GM23338 (cell line): Measurements from ENCODE around the gene COA7. TPM values are rescaled to one million over a fixed set of nuclear protein-coding genes. Genes with fewer than 3 reads are reported as not detected.

ENCODE experiments used
- ATAC-seq: fragments of 200-7000 bp; cut with Tn5 transposase; 3 replicates; pipeline ENCODE4 v1.9.1; 2020
- DNase-seq: peaks from one replicate; pipeline ENCODE4 v3.0.0-alpha.2; 2015; ENCODE audit warnings: low spot score
- H2AFZ ChIP-seq: fragments of 200-600 bp; sonication (generic); 2 replicates; pipeline ENCODE4 v1.8.0; 2016; ENCODE audit warnings: antibody characterized with exemption, mild to moderate bottlenecking, moderate library complexity
- H3F3A ChIP-seq: fragments of 200-600 bp; sonication (generic); replicated peaks from 2 replicates; pipeline ENCODE4 v1.8.0; 2017; ENCODE audit warnings: antibody characterized with exemption, mixed run types, low read depth
- H3K27ac ChIP-seq: fragments of 200-600 bp; sonication (generic); 2 replicates; pipeline ENCODE4 v1.6.1; 2016; ENCODE audit warnings: low read depth
- H3K27me3 ChIP-seq: fragments of 200-600 bp; sonication (generic); 2 replicates; pipeline ENCODE4 v1.8.0; 2016; ENCODE audit warnings: mild to moderate bottlenecking, mixed run types, moderate library complexity; ENCODE audit not compliant: insufficient read depth
- H3K36me3 ChIP-seq: fragments of 200-600 bp; sonication (generic); 2 replicates; pipeline ENCODE4 v1.8.0; 2016; ENCODE audit warnings: mild to moderate bottlenecking; ENCODE audit not compliant: insufficient read depth
- H3K4me1 ChIP-seq: fragments of 200-600 bp; sonication (generic); 2 replicates; pipeline ENCODE4 v1.8.0; 2016; ENCODE audit warnings: mild to moderate bottlenecking, moderate library complexity; ENCODE audit not compliant: insufficient read depth
- H3K4me2 ChIP-seq: fragments of 200-600 bp; sonication (generic); 2 replicates; pipeline ENCODE4 v1.7.1; 2017; ENCODE audit warnings: mixed run types
- H3K4me3 ChIP-seq: fragments of 200-600 bp; sonication (generic); 2 replicates; pipeline ENCODE4 v1.6.1; 2016; ENCODE audit warnings: mixed run types
- H3K79me2 ChIP-seq: fragments of 200-600 bp; sonication (generic); replicated peaks from 2 replicates; pipeline ENCODE4 v1.8.0; 2017; ENCODE audit warnings: mild to moderate bottlenecking; ENCODE audit not compliant: insufficient read depth
- H3K9me2 ChIP-seq: fragments of 200-600 bp; sonication (generic); 2 replicates; pipeline ENCODE4 v1.8.0; 2017; ENCODE audit not compliant: insufficient read depth
- H4K20me1 ChIP-seq: fragments of 200-600 bp; sonication (generic); replicated peaks from 2 replicates; pipeline ENCODE4 v1.8.0; 2017; ENCODE audit warnings: mild to moderate bottlenecking; ENCODE audit not compliant: insufficient read depth
- H3K27ac Mint-ChIP-seq: 2 replicates; pipeline ENCODE4 v1.8.0; 2020; ENCODE audit warnings: inconsistent platforms, mild to moderate bottlenecking, moderate library complexity, mixed read lengths
- H3K27me3 Mint-ChIP-seq: 3 replicates; pipeline ENCODE4 v1.8.0; 2022; ENCODE audit warnings: low read depth, mild to moderate bottlenecking, moderate library complexity, mixed read lengths, inconsistent platforms; ENCODE audit not compliant: insufficient read depth, poor library complexity
- H3K36me3 Mint-ChIP-seq: 3 replicates; pipeline ENCODE4 v1.8.0; 2021; ENCODE audit warnings: low read depth, mild to moderate bottlenecking, inconsistent platforms, moderate library complexity, mixed read lengths
- H3K4me1 Mint-ChIP-seq: 3 replicates; pipeline ENCODE4 v1.8.0; 2020; ENCODE audit warnings: mild to moderate bottlenecking, inconsistent platforms, mixed read lengths
- H3K4me3 Mint-ChIP-seq: 3 replicates; pipeline ENCODE4 v1.8.0; 2021; ENCODE audit warnings: moderate library complexity, mild to moderate bottlenecking, inconsistent platforms, mixed read lengths
- H3K9me3 Mint-ChIP-seq: 3 replicates; pipeline ENCODE4 v1.8.0; 2020; ENCODE audit warnings: moderate library complexity, mild to moderate bottlenecking, inconsistent platforms, mixed read lengths
- ETS1 ChIP-seq: IDR thresholded peaks from 2 replicates; pipeline ENCODE4 v1.6.1; 2016; ENCODE audit warnings: antibody characterized with exemption
- EZH2 ChIP-seq: fragments of 200-600 bp; sonication (generic); IDR thresholded peaks from one replicate; pipeline ENCODE4 v1.8.0; 2017; ENCODE audit warnings: antibody characterized with exemption, mild to moderate bottlenecking, low read depth; ENCODE audit not compliant: unreplicated experiment
- EZH2phosphoT487 ChIP-seq: fragments of 200-600 bp; sonication (generic); IDR thresholded peaks from one replicate; pipeline ENCODE4 v1.8.1; 2018; ENCODE audit warnings: antibody characterized with exemption; ENCODE audit not compliant: unreplicated experiment
- JUNB ChIP-seq: IDR thresholded peaks from one replicate; pipeline ENCODE4 v1.6.1; 2016; ENCODE audit warnings: antibody characterized with exemption; ENCODE audit not compliant: unreplicated experiment
- polyA plus RNA-seq: library from polyadenylated mRNA; unstranded; fragments of >200 nt; fragmentation: Nextera tagmentation; extraction: Ambion mirVana; gene quantifications from 2 replicates; pipeline ENCODE4 v1.2.1, GENCODE V29; 2016
- total RNA-seq: library from RNA; depleted of rRNA; stranded (reverse); fragments of >200 nt; shearing (Covaris generic); gene quantifications from 2 replicates; pipeline ENCODE4 v1.2.3, GENCODE V29; 2014

Gene COA7
- total and polyA plus RNA-seq, 2 experiments from 2014 or later = 19.7 to 27.5 TPM

- peak; percentile 40 for DNase-seq
- H3F3A ChIP-seq = no peaks in the 10 kb centered on the region
- 0 out of 2 replicates have a peak overlapping the region, but pooled peaks have one; percentile 23 for H2AFZ ChIP-seq
- Mint-ChIP-seq H3K36me3 (no peaks in the 10 kb centered on the region), H3K9me3 (no peaks in the 10 kb centered on the region), H3K4me3 (no peak overlapping the region), H3K27ac (no peak overlapping the region), H3K4me1 (peaks cover 18% of the 10 kb centered on the region), H3K27me3 (peaks cover 5% of the 10 kb centered on the region)
- no peak overlapping the region for H3K27ac ChIP-seq
- H3K4me3 ChIP-seq = no peak overlapping the region
- H3K36me3 ChIP-seq = no peaks in the 10 kb centered on the region
- H3K4me1 ChIP-seq = no peaks in the 10 kb centered on the region
- H3K4me2 ChIP-seq = no peak overlapping the region
- no peaks in the 10 kb centered on the region for H3K27me3 ChIP-seq
- ATAC-seq = peak; percentile 34; the same call in 2 of the 3 replicates
- TF ChIP-seq JUNB (no peak), EZH2phosphoT487 (no peak), ETS1 (no peak)
- H3K79me2 ChIP-seq = no peaks in the 10 kb centered on the region
- H3K9me2 ChIP-seq = no peaks in the 10 kb centered on the region
- H4K20me1 ChIP-seq = no peaks in the 10 kb centered on the region
Observed at GRCh38 chr1:52674497-52675384, 23.4 kb downstream of the COA7 start.

GRCh38 chr1:52673513-52673912, 24.6 kb downstream of the COA7 start:
- Histone ChIP-seq H2AFZ (no peak overlapping the region), H3K27ac (no peak overlapping the region), H3K4me3 (no peak overlapping the region), H3K9me2 (no peaks in the 10 kb centered on the region), H3K27me3 (no peaks in the 10 kb centered on the region), H4K20me1 (no peaks in the 10 kb centered on the region), H3K36me3 (no peaks in the 10 kb centered on the region), H3K4me2 (no peak overlapping the region), H3F3A (no peaks in the 10 kb centered on the region), H3K79me2 (no peaks in the 10 kb centered on the region), H3K4me1 (no peaks in the 10 kb centered on the region)
- no peaks in the 10 kb centered on the region for H3K9me3 Mint-ChIP-seq
- H3K4me3 Mint-ChIP-seq = no peak overlapping the region
- no peak for DNase-seq
- peaks cover 7% of the 10 kb centered on the region; the same call in 1 of the 3 replicates for H3K4me1 Mint-ChIP-seq
- TF ChIP-seq EZH2 (no peak), JUNB (no peak)
- H3K36me3 Mint-ChIP-seq = no peaks in the 10 kb centered on the region
- ATAC-seq = no peak
- H3K27ac Mint-ChIP-seq = no peak overlapping the region
- H3K27me3 Mint-ChIP-seq = peaks cover 8% of the 10 kb centered on the region

GRCh38 chr1:52672946-52673345, 25.2 kb downstream of the COA7 start:
- H3K27me3 ChIP-seq = no peaks in the 10 kb centered on the region
- H3K4me1 ChIP-seq = no peaks in the 10 kb centered on the region
- peaks cover 8% of the 10 kb centered on the region for H3K27me3 Mint-ChIP-seq
- no peak overlapping the region for H3K4me2 ChIP-seq
- H3K4me3 ChIP-seq = no peak overlapping the region
- no peaks in the 10 kb centered on the region for H3K9me2 ChIP-seq
- no peaks in the 10 kb centered on the region for H3K36me3 Mint-ChIP-seq
- H4K20me1 ChIP-seq = no peaks in the 10 kb centered on the region
- H3K27ac ChIP-seq = no peak overlapping the region
- no peaks in the 10 kb centered on the region for H3K36me3 ChIP-seq
- TF ChIP-seq JUNB = no peak
- H3K4me1 Mint-ChIP-seq = peaks cover 5% of the 10 kb centered on the region; the same call in 1 of the 3 replicates
- no peaks in the 10 kb centered on the region for H3K79me2 ChIP-seq
- no peak overlapping the region for H3K27ac Mint-ChIP-seq
- H3K4me3 Mint-ChIP-seq = no peak overlapping the region
- H3F3A ChIP-seq = no peaks in the 10 kb centered on the region
- H3K9me3 Mint-ChIP-seq = no peaks in the 10 kb centered on the region
- ATAC-seq (no peak), DNase-seq (no peak)
- H2AFZ ChIP-seq = 0 out of 2 replicates have a peak overlapping the region, but pooled peaks have one; percentile 14
